GM12864 (cell line): Measurements from ENCODE around the gene CPXM1.

Experiments used
- DNase-seq: peaks from one replicate; pipeline ENCODE4 v3.0.0-alpha.2; 2011; ENCODE audit warnings: low read depth
- H3K4me3 ChIP-seq: 2 replicates; pipeline ENCODE4 v1.5.1; 2011; ENCODE audit warnings: mild to moderate bottlenecking, low read depth, low read length, control low read depth
- TF ChIP-seq, protein P1 (sequence below): IDR thresholded peaks from 2 replicates; pipeline ENCODE4 v1.5.1; 2011; ENCODE audit warnings: low read depth, mild to moderate bottlenecking, moderate library complexity, low read length, control low read depth, inconsistent platforms; ENCODE audit errors: missing control alignments

CPXM1 gene

DNA sequence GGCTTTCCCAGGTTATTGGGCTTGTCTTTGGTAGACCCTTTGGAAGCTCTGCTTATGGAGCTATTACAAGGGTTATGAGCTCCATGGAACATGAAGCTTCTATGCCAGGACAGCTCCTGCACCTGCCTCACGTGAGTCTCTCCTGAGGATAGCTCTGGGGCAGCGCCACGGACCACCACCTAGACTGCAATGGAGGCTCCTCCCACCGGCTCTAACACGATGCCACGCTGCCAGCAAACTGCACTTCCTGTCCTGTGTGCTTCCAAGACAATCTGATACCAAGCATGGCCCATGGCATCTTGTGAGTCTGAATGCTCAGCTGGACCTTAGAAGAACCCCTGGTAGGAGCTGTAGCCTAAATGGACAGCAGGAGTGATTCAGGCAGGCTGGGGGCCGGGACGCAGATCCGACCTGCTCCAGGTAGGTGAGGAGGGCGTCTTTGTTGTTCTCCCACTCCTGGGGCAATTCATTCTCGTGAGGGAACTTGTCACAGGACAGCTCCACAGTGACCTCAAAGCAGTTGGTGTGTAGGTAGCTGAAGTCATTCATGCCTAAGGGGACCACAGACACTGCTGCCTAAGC, 5.5 kb downstream of the CPXM1 start:
- TF ChIP-seq, protein P1, sequence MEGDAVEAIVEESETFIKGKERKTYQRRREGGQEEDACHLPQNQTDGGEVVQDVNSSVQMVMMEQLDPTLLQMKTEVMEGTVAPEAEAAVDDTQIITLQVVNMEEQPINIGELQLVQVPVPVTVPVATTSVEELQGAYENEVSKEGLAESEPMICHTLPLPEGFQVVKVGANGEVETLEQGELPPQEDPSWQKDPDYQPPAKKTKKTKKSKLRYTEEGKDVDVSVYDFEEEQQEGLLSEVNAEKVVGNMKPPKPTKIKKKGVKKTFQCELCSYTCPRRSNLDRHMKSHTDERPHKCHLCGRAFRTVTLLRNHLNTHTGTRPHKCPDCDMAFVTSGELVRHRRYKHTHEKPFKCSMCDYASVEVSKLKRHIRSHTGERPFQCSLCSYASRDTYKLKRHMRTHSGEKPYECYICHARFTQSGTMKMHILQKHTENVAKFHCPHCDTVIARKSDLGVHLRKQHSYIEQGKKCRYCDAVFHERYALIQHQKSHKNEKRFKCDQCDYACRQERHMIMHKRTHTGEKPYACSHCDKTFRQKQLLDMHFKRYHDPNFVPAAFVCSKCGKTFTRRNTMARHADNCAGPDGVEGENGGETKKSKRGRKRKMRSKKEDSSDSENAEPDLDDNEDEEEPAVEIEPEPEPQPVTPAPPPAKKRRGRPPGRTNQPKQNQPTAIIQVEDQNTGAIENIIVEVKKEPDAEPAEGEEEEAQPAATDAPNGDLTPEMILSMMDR = no peak
- no peak for DNase-seq
- no peak overlapping the region for H3K4me3 ChIP-seq

GRCh38 chr20:2794202-2794748, 6.2 kb downstream of the CPXM1 start:
- no peak overlapping the region for H3K4me3 ChIP-seq
- no peak for DNase-seq
- TF ChIP-seq, protein P1 = no peak

- TF ChIP-seq, protein P1 = no peak
- DNase-seq = no peak
- H3K4me3 ChIP-seq = no peak overlapping the region
Measured at GRCh38 chr20:2793471-2793870, 7.0 kb downstream of the CPXM1 start.

DNA sequence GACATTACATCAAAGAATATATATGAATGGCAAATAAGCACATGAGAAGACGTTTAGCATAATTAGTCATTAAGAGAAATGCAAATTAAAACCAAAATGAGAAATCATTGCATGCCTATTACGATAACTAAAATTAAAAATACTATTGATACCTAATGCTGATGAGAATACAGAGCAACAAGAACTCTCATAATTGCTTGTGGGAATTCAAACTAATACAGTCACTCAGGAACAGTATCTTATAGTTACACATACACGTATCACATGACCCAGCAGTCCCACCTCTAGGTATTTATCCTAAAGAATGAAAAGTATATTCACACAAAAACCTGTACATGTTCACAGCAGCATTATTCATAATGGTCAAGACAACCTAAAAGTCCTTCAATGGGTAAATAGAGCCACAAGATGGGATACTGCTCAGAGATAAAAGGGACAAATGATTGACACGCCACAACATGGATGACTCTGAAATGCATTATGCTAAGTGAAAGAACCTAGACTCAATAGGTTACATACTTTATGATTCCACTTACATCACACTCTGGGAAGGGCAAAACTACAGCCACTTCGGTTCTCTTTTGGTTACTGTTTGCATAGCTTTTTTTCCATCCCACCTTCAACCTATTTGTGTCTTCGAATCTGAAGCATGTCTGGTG, 16.4 kb downstream of the CPXM1 start:
- no peak for DNase-seq
- no peak overlapping the region for H3K4me3 ChIP-seq
- TF ChIP-seq, protein P1 = no peak

DNA sequence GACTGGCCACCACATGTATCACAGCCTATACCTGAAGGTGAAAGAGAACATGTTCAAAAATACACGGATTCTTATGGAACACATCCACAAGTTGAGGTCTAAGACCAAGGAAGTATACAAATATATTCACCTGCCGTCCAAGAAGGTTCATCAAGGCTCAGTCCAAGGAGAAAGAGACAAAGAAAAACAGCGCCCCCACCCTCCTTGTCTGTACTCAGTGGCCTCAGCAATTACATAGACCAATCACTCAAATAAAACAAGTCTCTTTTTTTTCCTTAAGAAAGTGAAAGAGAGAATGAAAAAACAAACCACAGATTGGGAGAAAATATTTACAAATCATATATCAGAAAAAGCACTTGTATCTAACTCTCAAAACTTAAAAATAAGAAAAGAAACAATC, 19.5 kb downstream of the CPXM1 start:
- H3K4me3 ChIP-seq = no peak overlapping the region
- no peak for DNase-seq
- TF ChIP-seq, protein P1 = no peak

DNA sequence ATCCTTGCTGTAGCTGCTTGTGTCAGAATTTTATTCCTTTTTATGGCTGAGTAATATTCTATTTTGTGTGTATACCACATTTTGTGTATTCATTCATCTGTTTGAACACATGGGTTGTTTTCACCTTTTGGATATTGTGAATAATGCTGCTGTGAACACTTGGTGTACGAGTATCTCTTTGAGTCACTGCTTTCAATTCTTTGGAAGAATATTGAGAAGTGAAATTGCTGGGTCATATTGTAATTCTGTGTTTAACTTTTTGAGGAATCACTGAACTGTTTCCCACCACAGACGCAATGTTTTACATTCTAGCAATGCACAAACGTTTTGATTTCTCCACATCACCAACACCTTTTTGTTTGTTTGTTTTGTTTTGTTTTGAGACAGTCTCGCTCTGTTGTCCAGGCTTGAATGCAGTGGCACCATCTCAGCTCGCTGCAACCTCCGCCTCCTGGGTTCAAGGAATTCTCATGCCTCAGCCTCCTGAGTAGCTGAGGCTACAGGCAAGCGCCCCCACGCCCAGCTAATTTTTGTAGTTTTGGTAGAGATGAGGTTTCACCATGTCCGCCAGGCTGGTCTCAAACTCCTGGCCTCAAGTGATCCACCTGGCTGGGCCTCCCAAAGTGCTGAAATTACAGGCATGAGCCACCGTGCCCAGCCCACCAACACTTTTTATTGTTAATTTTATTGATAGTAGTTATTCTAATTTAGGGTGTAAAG, 21.7 kb downstream of the CPXM1 start:
- no peak overlapping the region for H3K4me3 ChIP-seq
- TF ChIP-seq, protein P1 = no peak
- DNase-seq = no peak
